ENCODE results near the gene CD36.

DNA sequence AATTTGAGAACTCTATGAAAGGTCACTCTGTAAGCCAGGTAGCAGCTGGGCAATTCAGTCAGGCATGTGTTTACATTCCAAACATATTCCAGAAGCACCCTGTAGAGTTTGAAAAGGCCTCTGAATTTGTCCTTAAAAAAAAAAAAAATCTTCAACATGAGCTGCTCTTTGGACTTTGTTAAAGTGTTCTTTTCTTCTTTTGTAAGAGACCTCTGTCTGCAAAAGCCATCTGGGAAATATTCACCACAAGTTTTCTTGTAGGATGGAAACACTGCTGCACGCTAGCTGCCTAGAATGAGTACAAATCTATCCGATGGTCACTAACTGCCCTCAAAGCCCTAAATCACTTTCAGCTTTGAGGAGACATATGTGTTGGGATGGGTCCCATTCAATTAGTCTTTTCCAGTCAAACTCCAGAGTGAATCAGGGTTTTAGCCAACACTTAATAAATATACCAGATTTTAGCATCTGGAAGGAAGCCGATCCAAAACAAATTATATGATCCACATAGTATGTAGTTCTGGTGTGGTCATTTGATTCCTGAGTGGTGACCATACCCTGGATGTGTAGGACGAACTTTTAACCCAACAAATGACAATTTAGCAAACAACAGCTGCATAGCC, 85.9 kb downstream of the CD36 start:
- no peak for TF ChIP-seq EP300 (IDR thresholded peaks at IDR 0.05)
- TF ChIP-seq, protein P1, sequence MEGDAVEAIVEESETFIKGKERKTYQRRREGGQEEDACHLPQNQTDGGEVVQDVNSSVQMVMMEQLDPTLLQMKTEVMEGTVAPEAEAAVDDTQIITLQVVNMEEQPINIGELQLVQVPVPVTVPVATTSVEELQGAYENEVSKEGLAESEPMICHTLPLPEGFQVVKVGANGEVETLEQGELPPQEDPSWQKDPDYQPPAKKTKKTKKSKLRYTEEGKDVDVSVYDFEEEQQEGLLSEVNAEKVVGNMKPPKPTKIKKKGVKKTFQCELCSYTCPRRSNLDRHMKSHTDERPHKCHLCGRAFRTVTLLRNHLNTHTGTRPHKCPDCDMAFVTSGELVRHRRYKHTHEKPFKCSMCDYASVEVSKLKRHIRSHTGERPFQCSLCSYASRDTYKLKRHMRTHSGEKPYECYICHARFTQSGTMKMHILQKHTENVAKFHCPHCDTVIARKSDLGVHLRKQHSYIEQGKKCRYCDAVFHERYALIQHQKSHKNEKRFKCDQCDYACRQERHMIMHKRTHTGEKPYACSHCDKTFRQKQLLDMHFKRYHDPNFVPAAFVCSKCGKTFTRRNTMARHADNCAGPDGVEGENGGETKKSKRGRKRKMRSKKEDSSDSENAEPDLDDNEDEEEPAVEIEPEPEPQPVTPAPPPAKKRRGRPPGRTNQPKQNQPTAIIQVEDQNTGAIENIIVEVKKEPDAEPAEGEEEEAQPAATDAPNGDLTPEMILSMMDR (IDR thresholded peaks at IDR 0.05), result no peak
- TF ChIP-seq POLR2A (IDR thresholded peaks at IDR 0.05), result no peak
- TF ChIP-seq POLR2AphosphoS5 (IDR thresholded peaks at IDR 0.05), result no peak

All from upper lobe of left lung (tissue), 4 donors.